Hepatocyte (in vitro differentiated cells): ENCODE data around the gene RASA3. TPM values are rescaled to one million over a fixed set of nuclear protein-coding genes. Genes with fewer than 3 reads are reported as not detected.

Experiments used
- DNase-seq: peaks from one replicate; pipeline ENCODE4 v3.0.0-alpha.2; 2016; ENCODE audit warnings: low spot score
- H2AFZ ChIP-seq: fragments of 200-600 bp; sonication (generic); 2 replicates; pipeline ENCODE4 v1.6.0; 2016; ENCODE audit warnings: antibody characterized with exemption, mild to moderate bottlenecking
- H3K27ac ChIP-seq: fragments of 200-600 bp; sonication (generic); 2 replicates; pipeline ENCODE4 v1.5.1; 2016; ENCODE audit warnings: mild to moderate bottlenecking
- H3K27me3 ChIP-seq: fragments of 200-600 bp; sonication (generic); 2 replicates; pipeline ENCODE4 v1.6.1; 2016
- H3K36me3 ChIP-seq: fragments of 200-600 bp; sonication (generic); replicated peaks from 2 replicates; pipeline ENCODE4 v1.5.1; 2016; ENCODE audit warnings: low read depth; ENCODE audit not compliant: insufficient read depth
- H3K4me1 ChIP-seq: fragments of 200-600 bp; sonication (generic); 2 replicates; pipeline ENCODE4 v1.5.1; 2016; ENCODE audit warnings: mild to moderate bottlenecking, moderate library complexity; ENCODE audit not compliant: insufficient read depth
- H3K4me2 ChIP-seq: fragments of 200-600 bp; sonication (generic); 2 replicates; pipeline ENCODE4 v1.6.0; 2016
- H3K4me3 ChIP-seq: fragments of 200-600 bp; sonication (generic); 2 replicates; pipeline ENCODE4 v1.5.1; 2016; ENCODE audit warnings: mild to moderate bottlenecking
- H3K79me2 ChIP-seq: fragments of 200-600 bp; sonication (generic); 2 replicates; pipeline ENCODE4 v1.6.0; 2017; ENCODE audit warnings: mild to moderate bottlenecking
- H3K9me2 ChIP-seq: fragments of 200-600 bp; sonication (generic); replicated peaks from 2 replicates; pipeline ENCODE4 v1.6.0; 2017; ENCODE audit warnings: mild to moderate bottlenecking; ENCODE audit not compliant: insufficient read depth
- H3K9me3 ChIP-seq: fragments of 200-600 bp; sonication (generic); 2 replicates; pipeline ENCODE4 v1.5.1; 2016; ENCODE audit warnings: low read depth, mild to moderate bottlenecking
- H4K20me1 ChIP-seq: fragments of 200-600 bp; sonication (generic); 2 replicates; pipeline ENCODE4 v1.6.0; 2016; ENCODE audit warnings: mild to moderate bottlenecking; ENCODE audit not compliant: insufficient read depth, poor library complexity, severe bottlenecking
- EZH2 ChIP-seq: fragments of 200-600 bp; sonication (generic); IDR thresholded peaks from 2 replicates; pipeline ENCODE4 v1.6.1; 2016; ENCODE audit warnings: antibody characterized with exemption, mild to moderate bottlenecking, borderline replicate concordance
- EZH2phosphoT487 ChIP-seq: fragments of 200-600 bp; sonication (generic); IDR thresholded peaks from one replicate; pipeline ENCODE4 v1.6.1; 2018; ENCODE audit warnings: antibody characterized with exemption, mild to moderate bottlenecking, low read depth, moderate library complexity; ENCODE audit not compliant: unreplicated experiment, severe bottlenecking
- WGBS: methylation state at CpG from one replicate; pipeline ENCODE4 v1.1.6; 2016; ENCODE audit warnings: low lambda C conversion rate; ENCODE audit errors: missing lambda C conversion rate; 5-methylcytosine and 5-hydroxymethylcytosine counted together
- polyA plus RNA-seq: library from polyadenylated mRNA; unstranded; fragments of >200 nt; fragmentation: Nextera tagmentation; extraction: Ambion mirVana; gene quantifications from 2 replicates; pipeline ENCODE4 v1.2.1, GENCODE V29; 2016
- total RNA-seq: library from RNA; depleted of rRNA; stranded (reverse); fragments of >200 nt; gene quantifications from 2 replicates; pipeline ENCODE4 v1.2.3, GENCODE V29; 2014
- TF ChIP-seq, protein P1 (sequence below): fragments of 200-600 bp; sonication (generic); IDR thresholded peaks from 2 replicates; pipeline ENCODE4 v1.5.1; 2016; ENCODE audit warnings: antibody characterized with exemption, mild to moderate bottlenecking; ENCODE audit not compliant: poor library complexity

Gene RASA3
- total and polyA plus RNA-seq, 2 experiments from 2014 or later: 5.6 to 6.1 TPM

DNA sequence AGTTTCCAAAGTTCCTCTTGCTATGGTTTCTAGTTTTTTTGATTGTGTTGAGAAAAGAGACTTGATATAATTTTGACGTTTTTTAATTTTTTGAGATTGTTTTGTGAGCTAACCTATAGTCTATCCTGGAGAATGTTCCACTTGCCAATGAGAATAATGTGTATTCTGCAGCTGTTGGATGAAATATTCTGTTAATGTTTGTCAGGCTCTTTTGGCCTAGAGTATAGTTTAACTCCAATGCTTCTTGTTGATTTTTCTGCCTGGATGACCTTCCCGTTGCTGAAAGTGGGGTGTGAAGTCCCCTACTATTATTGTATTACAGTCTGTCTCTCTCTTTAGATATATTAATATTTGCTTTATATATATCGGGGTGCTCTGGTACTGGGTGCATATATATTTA lies 40.0 kb downstream of the RASA3 start:
- Histone ChIP-seq H2AFZ (no peak overlapping the region), H3K27me3 (peaks cover 34% of the 10 kb centered on the region), H3K9me3 (peaks cover 3% of the 10 kb centered on the region), H3K4me1 (no peaks in the 10 kb centered on the region), H4K20me1 (no peaks in the 10 kb centered on the region), H3K79me2 (no peaks in the 10 kb centered on the region), H3K4me3 (no peak overlapping the region), H3K36me3 (no peaks in the 10 kb centered on the region), H3K9me2 (no peaks in the 10 kb centered on the region), H3K27ac (no peak overlapping the region), H3K4me2 (no peak overlapping the region)
- TF ChIP-seq EZH2phosphoT487: no peak
- DNase-seq: no peak
- WGBS: 97% methylated on average over 3 of the region's 3 CpGs

DNA sequence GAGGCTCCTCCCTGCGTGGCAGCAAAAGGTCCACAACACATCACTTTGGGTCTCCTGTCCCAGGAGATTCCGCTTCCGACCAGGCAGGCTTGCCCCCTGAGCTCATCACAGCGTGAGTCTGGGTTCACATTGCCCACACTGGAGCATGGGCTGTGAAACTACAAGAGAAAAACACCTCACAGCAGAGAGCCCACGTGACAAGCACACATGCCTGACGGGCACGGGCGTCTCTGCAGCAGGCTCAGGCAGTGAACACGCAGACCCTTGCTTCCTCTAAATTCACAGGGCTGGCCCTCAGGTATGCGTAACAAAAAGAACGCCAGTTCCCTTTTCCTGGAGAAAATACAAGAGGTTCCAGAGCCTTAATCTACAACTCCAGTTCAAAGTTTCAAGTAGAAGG lies 41.9 kb downstream of the RASA3 start:
- no peaks in the 10 kb centered on the region for H4K20me1 ChIP-seq
- no peak overlapping the region for H3K27ac ChIP-seq
- TF ChIP-seq EZH2phosphoT487 (no peak), EZH2 (no peak)
- peaks cover 38% of the 10 kb centered on the region for H3K27me3 ChIP-seq
- DNase-seq: no peak
- no peak overlapping the region for H3K4me2 ChIP-seq
- no peaks in the 10 kb centered on the region for H3K9me2 ChIP-seq
- no peaks in the 10 kb centered on the region for H3K4me1 ChIP-seq
- H2AFZ ChIP-seq: no peak overlapping the region
- H3K9me3 ChIP-seq: peaks cover 3% of the 10 kb centered on the region
- H3K4me3 ChIP-seq: no peak overlapping the region
- 65% methylated on average over 11 of the region's 11 CpGs for WGBS
- no peaks in the 10 kb centered on the region for H3K79me2 ChIP-seq
- H3K36me3 ChIP-seq: no peaks in the 10 kb centered on the region

DNA sequence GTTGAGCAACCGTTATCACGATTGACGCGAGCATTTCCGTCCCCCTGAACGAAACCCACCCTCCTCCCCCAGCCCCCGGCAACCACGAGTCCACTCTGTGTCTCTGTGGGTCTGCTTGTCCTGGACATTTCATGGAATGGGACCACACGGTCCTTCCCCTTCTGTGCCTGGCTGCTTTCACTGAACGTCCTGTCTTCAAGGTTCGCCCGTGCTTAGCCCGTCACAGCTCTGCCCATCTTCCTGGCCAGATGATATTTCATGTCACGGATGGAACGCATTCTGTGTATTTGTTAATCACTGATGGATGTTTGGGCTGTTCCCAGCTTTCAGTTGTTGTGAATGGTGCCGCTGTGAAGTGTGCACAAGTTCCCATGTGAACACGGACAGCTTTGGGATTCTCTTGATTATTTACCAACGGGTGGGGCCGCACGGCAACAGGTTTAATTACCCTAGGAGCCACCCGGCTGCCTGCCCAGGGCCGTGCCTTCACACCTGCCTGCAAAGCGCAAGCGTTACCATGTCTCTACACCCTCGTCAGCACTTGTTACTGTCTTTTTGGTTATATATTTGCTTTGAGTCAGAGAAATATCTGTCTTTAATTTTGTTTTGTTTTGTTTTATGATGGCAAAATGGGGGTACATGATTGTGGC lies 42.5 kb downstream of the RASA3 start:
- Histone ChIP-seq H3K27ac (no peak overlapping the region), H3K36me3 (no peaks in the 10 kb centered on the region), H4K20me1 (no peaks in the 10 kb centered on the region), H3K9me2 (no peaks in the 10 kb centered on the region), H3K4me2 (no peak overlapping the region), H3K4me3 (no peak overlapping the region), H3K27me3 (peaks cover 38% of the 10 kb centered on the region), H3K9me3 (peaks cover 3% of the 10 kb centered on the region), H3K79me2 (no peaks in the 10 kb centered on the region), H3K4me1 (no peaks in the 10 kb centered on the region), H2AFZ (no peak overlapping the region)
- no peak for TF ChIP-seq EZH2phosphoT487
- TF ChIP-seq, protein P1, sequence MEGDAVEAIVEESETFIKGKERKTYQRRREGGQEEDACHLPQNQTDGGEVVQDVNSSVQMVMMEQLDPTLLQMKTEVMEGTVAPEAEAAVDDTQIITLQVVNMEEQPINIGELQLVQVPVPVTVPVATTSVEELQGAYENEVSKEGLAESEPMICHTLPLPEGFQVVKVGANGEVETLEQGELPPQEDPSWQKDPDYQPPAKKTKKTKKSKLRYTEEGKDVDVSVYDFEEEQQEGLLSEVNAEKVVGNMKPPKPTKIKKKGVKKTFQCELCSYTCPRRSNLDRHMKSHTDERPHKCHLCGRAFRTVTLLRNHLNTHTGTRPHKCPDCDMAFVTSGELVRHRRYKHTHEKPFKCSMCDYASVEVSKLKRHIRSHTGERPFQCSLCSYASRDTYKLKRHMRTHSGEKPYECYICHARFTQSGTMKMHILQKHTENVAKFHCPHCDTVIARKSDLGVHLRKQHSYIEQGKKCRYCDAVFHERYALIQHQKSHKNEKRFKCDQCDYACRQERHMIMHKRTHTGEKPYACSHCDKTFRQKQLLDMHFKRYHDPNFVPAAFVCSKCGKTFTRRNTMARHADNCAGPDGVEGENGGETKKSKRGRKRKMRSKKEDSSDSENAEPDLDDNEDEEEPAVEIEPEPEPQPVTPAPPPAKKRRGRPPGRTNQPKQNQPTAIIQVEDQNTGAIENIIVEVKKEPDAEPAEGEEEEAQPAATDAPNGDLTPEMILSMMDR: no peak
- no peak for TF ChIP-seq EZH2
- 63% methylated on average over 19 of the region's 25 CpGs for WGBS
- DNase-seq: no peak

DNA sequence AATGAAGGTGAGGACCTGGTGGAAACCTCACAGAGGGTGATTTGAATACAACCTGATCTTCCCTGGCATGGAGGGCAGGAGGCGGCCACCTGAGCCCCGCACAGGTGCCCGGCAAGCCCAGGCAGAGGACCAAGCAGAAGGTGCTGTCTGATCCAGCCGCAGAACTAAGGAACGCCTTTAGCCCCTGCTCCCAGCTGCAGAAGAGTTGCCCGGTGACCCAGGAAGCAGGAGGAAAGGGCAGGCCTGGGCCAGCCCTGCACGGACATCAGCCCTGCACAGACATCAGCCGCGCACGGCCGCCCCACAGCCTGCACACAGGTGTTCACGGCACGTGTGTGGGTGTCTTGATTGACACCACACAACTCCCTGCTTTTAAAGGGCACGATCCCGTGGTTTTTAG lies 43.1 kb downstream of the RASA3 start:
- WGBS: 55% methylated on average over 11 of the region's 15 CpGs
- H4K20me1 ChIP-seq: no peaks in the 10 kb centered on the region
- H3K4me3 ChIP-seq: no peak overlapping the region
- H3K4me2 ChIP-seq: no peak overlapping the region
- H3K9me2 ChIP-seq: no peaks in the 10 kb centered on the region
- peaks cover 3% of the 10 kb centered on the region for H3K9me3 ChIP-seq
- DNase-seq: no peak
- no peaks in the 10 kb centered on the region for H3K4me1 ChIP-seq
- no peaks in the 10 kb centered on the region for H3K79me2 ChIP-seq
- TF ChIP-seq, protein P1: no peak
- TF ChIP-seq EZH2phosphoT487 (no peak), EZH2 (no peak)
- no peak overlapping the region for H2AFZ ChIP-seq
- H3K27ac ChIP-seq: no peak overlapping the region
- H3K36me3 ChIP-seq: no peaks in the 10 kb centered on the region
- H3K27me3 ChIP-seq: peaks cover 38% of the 10 kb centered on the region
